Measurements from ENCODE around the gene BMPER. TPM values are rescaled to one million over a fixed set of nuclear protein-coding genes. Genes with fewer than 3 reads are reported as not detected.

Gene BMPER
- total and polyA plus RNA-seq, 2 of the 8 experiments (the other 6 are each of a cell fraction or from before 2014, with no cell fraction given), result 0.33 to 0.69 TPM

GRCh38 chr7:34054075-34054474 lies 148.7 kb downstream of the BMPER start (continued):
- TF ChIP-seq CHD7 (IDR thresholded peaks at IDR 0.05; ENCODE audit: insufficient replicate concordance, low read length) (no peak), JUN (IDR thresholded peaks at IDR 0.05; ENCODE audit: low read depth, low read length) (no peak), E2F6 (IDR thresholded peaks at IDR 0.05) (no peak), POLR2A (IDR thresholded peaks at IDR 0.05; ENCODE audit: control extremely low read depth in 1 of 2, low read depth in 2 of 2, low read length in 2 of 2) (no peak), MAX (IDR thresholded peaks at IDR 0.05) (no peak), ATF3 (IDR thresholded peaks at IDR 0.05; ENCODE audit: insufficient read depth, low read depth, low read length) (no peak), SP1 (IDR thresholded peaks at IDR 0.05; ENCODE audit: low read depth, low read length) (no peak), FOSL1 (IDR thresholded peaks at IDR 0.05; ENCODE audit: insufficient read depth, low read depth, low read length) (no peak), ZNF274 (IDR thresholded peaks at IDR 0.05; ENCODE audit: borderline replicate concordance, extremely low read depth, low read length) (no peak), CREB1 (IDR thresholded peaks at IDR 0.05) (no peak), EGR1 (IDR thresholded peaks at IDR 0.05; ENCODE audit: borderline replicate concordance, low read depth, low read length) (no peak), SRF (IDR thresholded peaks at IDR 0.05; ENCODE audit: low read depth, low read length) (no peak)

Data from H1 (cell line).